NK-92 treated with Interleukin-12 subunit alpha and Interleukin-12 subunit beta, amount 100 ng/mL, for 24 hours (cell line): Measurements from ENCODE around the gene SALL2.

Experiments used
- DNase-seq: peaks from one replicate; lab custom pipeline; 2025; lab: John Stamatoyannopoulos, UW

Gene SALL2

GRCh38 chr14:21494902-21495762 lies 31.0 kb downstream of the SALL2 start:
- no peak for DNase-seq

- no peak for DNase-seq
These were observed 39.5 kb downstream of the SALL2 start for GRCh38 chr14:21486640-21487087.

GRCh38 chr14:21476925-21477681 lies 49.0 kb downstream of the SALL2 start, which contains the start of the genes RAB2B and TOX4:
Gene RAB2B (minus strand): TSS chr14:21476959. CDS start chr14:21476872, 87 bp downstream.
Gene TOX4 (plus strand): TSS chr14:21477195. CDS start chr14:21477279, 84 bp downstream.
- peak; percentile 94 for DNase-seq

GRCh38 chr14:21476523-21476924 lies 49.6 kb downstream of the SALL2 start:
- peak; percentile 86 for DNase-seq

- DNase-seq = no peak
These were observed 50.2 kb downstream of the SALL2 start for GRCh38 chr14:21475767-21476522.
